GM12878 (cell line): ENCODE results near the gene MAGI3. TPM values are rescaled to one million over a fixed set of nuclear protein-coding genes. Genes with fewer than 3 reads are reported as not detected.

Experiments used
- ATAC-seq: fragments of 200-7000 bp; cut with Tn5 transposase; 3 replicates; pipeline ENCODE4 v1.9.1; 2020; ENCODE audit warnings: mild to moderate bottlenecking, moderate library complexity
- BruUV-seq: library from RNA; stranded (reverse); fragments of 400-500 nt; replicated peaks from 2 replicates; lab custom pipeline; 2021; lab: Mats Ljungman, UMichigan
- CTCF ChIA-PET: fragments of 300-600 bp; sonication (Branson Sonifier 250); formaldehyde crosslinking; extraction: SDS; loops from one replicate; lab custom pipeline; 2021; ENCODE audit warnings: inconsistent platforms; lab: Yijun Ruan, JAX
- POLR2A ChIA-PET: fragments of 350-600 bp; formaldehyde crosslinking; extraction: SDS; loops from one replicate; lab custom pipeline; 2021; ENCODE audit warnings: inconsistent platforms; lab: Charles Lee
- RAD21 ChIA-PET: fragments of 300-600 bp; sonication (Branson Sonifier 250); formaldehyde crosslinking; loops from one replicate; lab custom pipeline; 2023; ENCODE audit warnings: antibody characterized with exemption; ENCODE audit not compliant: unreplicated experiment; lab: Charles Lee
- SMC1A ChIA-PET: fragments of 300-600 bp; sonication (Branson Sonifier 250); formaldehyde crosslinking; loops from one replicate; lab custom pipeline; 2023; ENCODE audit not compliant: unreplicated experiment, uncharacterized antibody; lab: Charles Lee
- DNase-seq: peaks from one replicate; pipeline ENCODE4 v3.0.0-alpha.2; 2011; ENCODE audit warnings: low read depth, low spot score
- FAIRE-seq: peaks from 3 replicates; lab custom pipeline; 2011; peaks lifted over from hg19 to GRCh38; lab: Jason Lieb, UNC
- H2AFZ ChIP-seq: 2 replicates; pipeline ENCODE4 v1.6.0; 2011; ENCODE audit warnings: low read depth, low read length, control low read depth; ENCODE audit not compliant: control insufficient read depth
- H3K27ac ChIP-seq: 2 replicates; pipeline ENCODE4 v1.5.1; 2011; ENCODE audit warnings: control low read depth; ENCODE audit not compliant: control insufficient read depth, insufficient read depth
- H3K27me3 ChIP-seq, 2 experiments: replicated peaks in 1 of 2; 2 replicates each; pipeline versions ENCODE4 v1.6.0 to v1.6.1; 2011; ENCODE audit warnings: low read length in 1 of 2; ENCODE audit not compliant: control insufficient read depth in 2 of 2, insufficient read depth in 2 of 2
- H3K36me3 ChIP-seq, 2 experiments: 2 replicates each; pipeline ENCODE4 v1.5.1; 2011; ENCODE audit warnings: low read length in 1 of 2; ENCODE audit not compliant: control insufficient read depth in 2 of 2, insufficient read depth in 2 of 2
- H3K4me1 ChIP-seq: 2 replicates; pipeline ENCODE4 v1.6.1; 2011; ENCODE audit warnings: mild to moderate bottlenecking, low read length, moderate library complexity, mixed read lengths; ENCODE audit not compliant: control insufficient read depth, insufficient read depth
- H3K4me2 ChIP-seq: 2 replicates; pipeline ENCODE4 v1.6.0; 2011; ENCODE audit warnings: control low read depth; ENCODE audit not compliant: control insufficient read depth, insufficient read depth
- H3K4me3 ChIP-seq: fragments of 200-600 bp; sonication (generic); 2 replicates; pipeline ENCODE4 v1.5.1; 2016
- H3K79me2 ChIP-seq: 2 replicates; pipeline ENCODE4 v1.6.0; 2011; ENCODE audit warnings: low read length; ENCODE audit not compliant: control insufficient read depth, insufficient read depth
- H3K9ac ChIP-seq: 2 replicates; pipeline ENCODE4 v1.8.0; 2011; ENCODE audit warnings: low read length, control low read depth, mixed read lengths; ENCODE audit not compliant: control insufficient read depth, insufficient read depth
- H3K9me3 ChIP-seq: replicated peaks from 3 replicates; pipeline ENCODE4 v1.5.1; 2011; ENCODE audit warnings: mild to moderate bottlenecking, low read length; ENCODE audit not compliant: control insufficient read depth, insufficient read depth
- H4K20me1 ChIP-seq: 2 replicates; pipeline ENCODE4 v1.6.0; 2011; ENCODE audit not compliant: control insufficient read depth, insufficient read depth
- ATF7 ChIP-seq: fragments of 450-650 bp; IDR thresholded peaks from 2 replicates; pipeline ENCODE4 v1.6.1; 2016; ENCODE audit warnings: low read depth, mild to moderate bottlenecking
- CEBPZ ChIP-seq: fragments of 150-350 bp; IDR thresholded peaks from 2 replicates; pipeline ENCODE4 v1.6.1; 2016; ENCODE audit warnings: low read depth, low read length
- CHD1 ChIP-seq: IDR thresholded peaks from 2 replicates; pipeline ENCODE4 v1.6.1; 2012; ENCODE audit warnings: low read depth, low read length, improper control_type of control experiment
- POLR2AphosphoS5 ChIP-seq: IDR thresholded peaks from 2 replicates; pipeline ENCODE4 v1.6.1; 2011; ENCODE audit warnings: mild to moderate bottlenecking, low read length, inconsistent platforms
- SRF ChIP-seq, 2 experiments: IDR thresholded peaks; 2 replicates each; pipeline ENCODE4 v1.6.1; 2011; ENCODE audit warnings: low read depth in 2 of 2, low read length in 2 of 2, mild to moderate bottlenecking in 1 of 2, moderate library complexity in 1 of 2
- TCF7 ChIP-seq: IDR thresholded peaks from 2 replicates; pipeline ENCODE4 v1.6.1; 2014; ENCODE audit warnings: antibody characterized with exemption, borderline replicate concordance
- ZNF384 ChIP-seq: IDR thresholded peaks from 2 replicates; pipeline ENCODE4 v1.6.1; 2012; ENCODE audit warnings: low read depth, mild to moderate bottlenecking, low read length, improper control_type of control experiment, borderline replicate concordance
- ZNF622 ChIP-seq: fragments of 450-650 bp; IDR thresholded peaks from 2 replicates; pipeline ENCODE4 v1.6.1; 2017; ENCODE audit warnings: mild to moderate bottlenecking, inconsistent platforms
- WGBS: methylation state at CpG from one replicate; pipeline ENCODE4 v1.1.6; 2016; ENCODE audit warnings: low lambda C conversion rate; ENCODE audit not compliant: insufficient replicate concordance, insufficient coverage; ENCODE audit errors: missing lambda C conversion rate; 5-methylcytosine and 5-hydroxymethylcytosine counted together
- in situ Hi-C: fragments of 300-500 bp; cut with MboI; formaldehyde crosslinking; loops from 9 replicates; pipeline ENCODE4 v1.14.3; 2018; ENCODE audit warnings: mixed read lengths
- intact Hi-C: fragments of 100-400 bp; cut with micrococcal nuclease; formaldehyde crosslinking; loops from one replicate; pipeline ENCODE4 v1.14.2; 2022; ENCODE audit not compliant: unreplicated experiment
- polyA plus RNA-seq, 11 experiments: library from polyadenylated mRNA; depleted of rRNA in 4 of 11; unstranded in 6 of 11; stranded (reverse) in 5 of 11; fragments of >200 nt; fragmentation: Nextera tagmentation in 4 of 11; fragmentation: Illumina TruSeq in 1 of 11; extraction: Ambion mirVana in 4 of 11; extraction: Trizol in 1 of 11; gene quantifications; 1 replicate in 1 of 11; 2 replicates in 10 of 11; pipeline versions ENCODE4 v1.2.1 to v1.2.3, GENCODE V29; 2011 to 2016; ENCODE audit warnings: inconsistent platforms in 2 of 11, missing spikeins in 2 of 11, low read depth in 1 of 11
- total RNA-seq, 4 experiments: library from RNA; depleted of rRNA in 3 of 4; stranded (reverse); fragments of >200 nt in 3 of 4; fragmentation: Illumina TruSeq in 1 of 4; extraction: Trizol in 1 of 4; gene quantifications; 2 replicates each; pipeline versions ENCODE4 v1.2.1 to v1.2.3, GENCODE V29; 2013 to 2021
- TF ChIP-seq, protein P1 (sequence below): fragments of 450-650 bp; IDR thresholded peaks from 2 replicates; pipeline ENCODE4 v1.6.1; 2016; ENCODE audit warnings: mild to moderate bottlenecking
- TF ChIP-seq, protein P2 (sequence below): fragments of 450-650 bp; formaldehyde crosslinking; IDR thresholded peaks from 2 replicates; pipeline ENCODE4 v1.5.0; 2022; ENCODE audit warnings: mild to moderate bottlenecking, missing genetic modification characterization

MAGI3 gene
- total and polyA plus RNA-seq, 10 of the 15 experiments (the other 5 are each of a cell fraction or from before 2014, with no cell fraction given) = 0.17 to 0.65 (median 0.32) TPM

DNA sequence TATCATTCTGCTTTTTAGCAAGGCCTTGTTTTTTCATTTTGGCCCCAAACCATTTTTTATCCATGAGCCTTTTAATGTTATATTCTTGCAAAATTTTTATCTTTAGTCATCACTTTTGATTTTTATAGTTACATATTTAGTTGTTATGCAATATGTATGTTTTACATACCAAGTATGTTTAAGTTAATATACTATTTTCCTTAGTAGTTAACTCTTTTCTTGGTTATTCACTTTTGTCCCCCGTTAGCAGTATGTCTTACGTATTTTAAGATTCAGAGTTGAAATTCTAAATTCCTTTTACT lies 44.5 kb downstream of the MAGI3 start:
- no peak overlapping the region for H3K27ac ChIP-seq
- CTCF ChIA-PET = no interaction called here
- DNase-seq (no peak), FAIRE-seq (no peak), ATAC-seq (no peak)
- H4K20me1 ChIP-seq = no peaks in the 10 kb centered on the region
- no peak overlapping the region for H3K4me3 ChIP-seq
- H3K9ac ChIP-seq = no peak overlapping the region
- BruUV-seq = no TSS peak
- TF ChIP-seq TCF7 (no peak), POLR2AphosphoS5 (no peak), CEBPZ (no peak), ATF7 (no peak), SRF (IDR thresholded peaks at IDR 0.05; ENCODE audit: low read depth in 2 of 2, low read length in 2 of 2) (no peak), ZNF384 (no peak), CHD1 (no peak), ZNF622 (no peak)
- TF ChIP-seq, protein P1, sequence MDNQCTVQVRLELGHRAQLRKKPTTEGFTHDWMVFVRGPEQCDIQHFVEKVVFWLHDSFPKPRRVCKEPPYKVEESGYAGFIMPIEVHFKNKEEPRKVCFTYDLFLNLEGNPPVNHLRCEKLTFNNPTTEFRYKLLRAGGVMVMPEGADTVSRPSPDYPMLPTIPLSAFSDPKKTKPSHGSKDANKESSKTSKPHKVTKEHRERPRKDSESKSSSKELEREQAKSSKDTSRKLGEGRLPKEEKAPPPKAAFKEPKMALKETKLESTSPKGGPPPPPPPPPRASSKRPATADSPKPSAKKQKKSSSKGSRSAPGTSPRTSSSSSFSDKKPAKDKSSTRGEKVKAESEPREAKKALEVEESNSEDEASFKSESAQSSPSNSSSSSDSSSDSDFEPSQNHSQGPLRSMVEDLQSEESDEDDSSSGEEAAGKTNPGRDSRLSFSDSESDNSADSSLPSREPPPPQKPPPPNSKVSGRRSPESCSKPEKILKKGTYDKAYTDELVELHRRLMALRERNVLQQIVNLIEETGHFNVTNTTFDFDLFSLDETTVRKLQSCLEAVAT = no peak
- TF ChIP-seq, protein P2, sequence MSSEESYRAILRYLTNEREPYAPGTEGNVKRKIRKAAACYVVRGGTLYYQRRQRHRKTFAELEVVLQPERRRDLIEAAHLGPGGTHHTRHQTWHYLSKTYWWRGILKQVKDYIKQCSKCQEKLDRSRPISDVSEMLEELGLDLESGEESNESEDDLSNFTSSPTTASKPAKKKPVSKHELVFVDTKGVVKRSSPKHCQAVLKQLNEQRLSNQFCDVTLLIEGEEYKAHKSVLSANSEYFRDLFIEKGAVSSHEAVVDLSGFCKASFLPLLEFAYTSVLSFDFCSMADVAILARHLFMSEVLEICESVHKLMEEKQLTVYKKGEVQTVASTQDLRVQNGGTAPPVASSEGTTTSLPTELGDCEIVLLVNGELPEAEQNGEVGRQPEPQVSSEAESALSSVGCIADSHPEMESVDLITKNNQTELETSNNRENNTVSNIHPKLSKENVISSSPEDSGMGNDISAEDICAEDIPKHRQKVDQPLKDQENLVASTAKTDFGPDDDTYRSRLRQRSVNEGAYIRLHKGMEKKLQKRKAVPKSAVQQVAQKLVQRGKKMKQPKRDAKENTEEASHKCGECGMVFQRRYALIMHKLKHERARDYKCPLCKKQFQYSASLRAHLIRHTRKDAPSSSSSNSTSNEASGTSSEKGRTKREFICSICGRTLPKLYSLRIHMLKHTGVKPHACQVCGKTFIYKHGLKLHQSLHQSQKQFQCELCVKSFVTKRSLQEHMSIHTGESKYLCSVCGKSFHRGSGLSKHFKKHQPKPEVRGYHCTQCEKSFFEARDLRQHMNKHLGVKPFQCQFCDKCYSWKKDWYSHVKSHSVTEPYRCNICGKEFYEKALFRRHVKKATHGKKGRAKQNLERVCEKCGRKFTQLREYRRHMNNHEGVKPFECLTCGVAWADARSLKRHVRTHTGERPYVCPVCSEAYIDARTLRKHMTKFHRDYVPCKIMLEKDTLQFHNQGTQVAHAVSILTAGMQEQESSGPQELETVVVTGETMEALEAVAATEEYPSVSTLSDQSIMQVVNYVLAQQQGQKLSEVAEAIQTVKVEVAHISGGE (CRISPR knock-in tag) = no peak
- H3K4me2 ChIP-seq = no peak overlapping the region
- RAD21 ChIA-PET = no interaction called here
- SMC1A ChIA-PET = no interaction called here
- H2AFZ ChIP-seq = no peak overlapping the region
- H3K79me2 ChIP-seq = no peaks in the 10 kb centered on the region
- no peaks in the 10 kb centered on the region for H3K4me1 ChIP-seq
- POLR2A ChIA-PET = no interaction called here
- in situ Hi-C loops = no loop called here
- H3K27me3 ChIP-seq = no peaks in the 10 kb centered on the region
- WGBS = 93% methylated on average over 2 of the region's 2 CpGs
- no peaks in the 10 kb centered on the region for H3K9me3 ChIP-seq
- intact Hi-C loops = no loop called here
- no peaks in the 10 kb centered on the region for H3K36me3 ChIP-seq
